PC-3 (cell line): ENCODE data around the gene CBX1.

Experiments
- EZH2 ChIP-seq: fragments of 300-600 bp; sonication (generic); IDR thresholded peaks from one replicate; pipeline ENCODE4 v1.6.1; 2017; ENCODE audit warnings: antibody characterized with exemption, mild to moderate bottlenecking, low read length; ENCODE audit not compliant: unreplicated experiment
- EZH2phosphoT487 ChIP-seq: fragments of 300-600 bp; sonication (generic); IDR thresholded peaks from 2 replicates; pipeline ENCODE4 v1.6.1; 2018; ENCODE audit warnings: mild to moderate bottlenecking, antibody characterized with exemption, low read length, borderline replicate concordance
- TF ChIP-seq, protein P1 (sequence below): fragments of 300-600 bp; sonication (generic); conservative IDR thresholded peaks from 2 replicates; pipeline ENCODE4 v1.5.1; 2017; ENCODE audit warnings: antibody characterized with exemption, low read depth, mild to moderate bottlenecking, low read length

- TF ChIP-seq, protein P1, sequence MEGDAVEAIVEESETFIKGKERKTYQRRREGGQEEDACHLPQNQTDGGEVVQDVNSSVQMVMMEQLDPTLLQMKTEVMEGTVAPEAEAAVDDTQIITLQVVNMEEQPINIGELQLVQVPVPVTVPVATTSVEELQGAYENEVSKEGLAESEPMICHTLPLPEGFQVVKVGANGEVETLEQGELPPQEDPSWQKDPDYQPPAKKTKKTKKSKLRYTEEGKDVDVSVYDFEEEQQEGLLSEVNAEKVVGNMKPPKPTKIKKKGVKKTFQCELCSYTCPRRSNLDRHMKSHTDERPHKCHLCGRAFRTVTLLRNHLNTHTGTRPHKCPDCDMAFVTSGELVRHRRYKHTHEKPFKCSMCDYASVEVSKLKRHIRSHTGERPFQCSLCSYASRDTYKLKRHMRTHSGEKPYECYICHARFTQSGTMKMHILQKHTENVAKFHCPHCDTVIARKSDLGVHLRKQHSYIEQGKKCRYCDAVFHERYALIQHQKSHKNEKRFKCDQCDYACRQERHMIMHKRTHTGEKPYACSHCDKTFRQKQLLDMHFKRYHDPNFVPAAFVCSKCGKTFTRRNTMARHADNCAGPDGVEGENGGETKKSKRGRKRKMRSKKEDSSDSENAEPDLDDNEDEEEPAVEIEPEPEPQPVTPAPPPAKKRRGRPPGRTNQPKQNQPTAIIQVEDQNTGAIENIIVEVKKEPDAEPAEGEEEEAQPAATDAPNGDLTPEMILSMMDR = no peak
- TF ChIP-seq EZH2phosphoT487 (no peak), EZH2 (no peak)
Measured at GRCh38 chr17:48031966-48032365, 69.3 kb downstream of the CBX1 start.
